Mucosa of rectum (tissue), 2 donors: Measurements from ENCODE around the gene MEG3.
"Not testable (repeated sequence)": the region's sequence is repeated elsewhere in the genome, so short reads cannot be mapped to it uniquely, and the experiment has no call there.

Experiments
- H3K27ac ChIP-seq, 2 donors: one replicate each; pipeline ENCODE4 v1.7.0; 2013; ENCODE audit warnings: inconsistent platforms in 2 of 2, low read depth in 2 of 2, low read length in 2 of 2
- H3K27me3 ChIP-seq, 2 donors: one replicate each; pipeline ENCODE4 v1.7.0; 2013; ENCODE audit warnings: low read length in 2 of 2; ENCODE audit not compliant: control insufficient read depth in 2 of 2, insufficient read depth in 2 of 2
- H3K36me3 ChIP-seq, 2 donors: one replicate each; pipeline ENCODE4 v1.7.0; 2013; ENCODE audit warnings: low read length in 2 of 2; ENCODE audit not compliant: control insufficient read depth in 2 of 2, insufficient read depth in 2 of 2
- H3K4me1 ChIP-seq, 2 donors: one replicate each; pipeline ENCODE4 v1.7.0; 2013; ENCODE audit warnings: low read length in 2 of 2, mild to moderate bottlenecking in 1 of 2; ENCODE audit not compliant: control insufficient read depth in 2 of 2, insufficient read depth in 2 of 2
- H3K4me3 ChIP-seq, 2 donors: one replicate each; pipeline ENCODE4 v1.7.0; 2013; ENCODE audit warnings: low read length in 2 of 2
- H3K9ac ChIP-seq, 2 donors: one replicate each; pipeline ENCODE4 v1.7.0; 2013; ENCODE audit warnings: low read length in 2 of 2, low read depth in 1 of 2, mild to moderate bottlenecking in 1 of 2
- H3K9me3 ChIP-seq, 2 donors: one replicate each; pipeline ENCODE4 v1.7.0; 2013; ENCODE audit warnings: low read length in 2 of 2; ENCODE audit not compliant: control insufficient read depth in 2 of 2
- donor health status: healthy.
- donor health status: Normal muscosa, but diverticular disease.

MEG3 gene

DNA sequence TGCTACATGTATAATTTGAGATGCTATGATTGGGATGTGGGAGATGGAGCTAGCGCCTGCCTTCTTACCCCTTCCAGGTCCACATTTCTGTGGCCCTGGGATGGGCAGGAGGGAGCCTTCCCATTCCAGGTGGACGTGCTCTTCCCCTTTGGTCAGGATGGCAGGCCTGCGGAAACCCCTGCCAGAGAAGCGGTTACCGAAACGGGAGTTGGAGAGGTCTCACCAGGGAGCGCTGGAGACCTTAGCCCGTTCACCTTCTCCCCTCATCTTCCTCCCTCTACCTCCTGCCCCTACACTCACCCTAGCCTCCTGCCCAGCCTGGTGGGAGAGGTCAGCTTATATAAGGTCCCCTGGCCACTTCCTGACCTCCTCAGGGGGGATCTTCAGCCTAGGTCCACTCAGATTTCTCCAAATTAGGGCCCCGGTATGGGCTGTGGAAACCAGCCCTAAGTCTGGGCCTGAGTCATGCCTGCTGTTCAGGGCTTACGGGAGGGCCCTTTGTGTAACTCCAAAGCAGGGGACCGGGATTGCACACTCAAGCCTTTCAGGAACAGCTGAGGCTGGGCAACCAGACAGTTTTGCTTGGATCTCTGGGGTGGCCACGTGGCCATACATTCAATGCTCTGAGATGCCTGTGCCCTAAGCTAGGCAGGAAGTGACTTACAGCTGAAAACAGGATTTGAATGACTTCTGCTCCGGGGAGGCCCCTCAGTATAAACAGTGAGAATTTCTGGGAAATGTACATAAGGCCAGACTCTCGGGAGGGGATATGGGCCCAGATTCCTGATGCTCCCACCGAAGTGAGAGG is 10.2 kb upstream of the MEG3 start:
- no peaks in the 10 kb centered on the region for H3K4me1 ChIP-seq
- no peak overlapping the region for H3K9ac ChIP-seq
- peaks cover 4 to 6% of the 10 kb centered on the region in 2 donors for H3K9me3 ChIP-seq
- no peaks in the 10 kb centered on the region for H3K27me3 ChIP-seq
- no peaks in the 10 kb centered on the region for H3K36me3 ChIP-seq
- H3K4me3 ChIP-seq, result no peak overlapping the region
- H3K27ac ChIP-seq, result no peak overlapping the region

GRCh38 chr14:100816286-100816949 is 9.5 kb upstream of the MEG3 start:
- Histone ChIP-seq H3K27ac (no peak overlapping the region), H3K4me1 (no peaks in the 10 kb centered on the region), H3K9me3 (peaks cover 0 to 2% of the 10 kb centered on the region in 2 donors), H3K27me3 (no peaks in the 10 kb centered on the region), H3K4me3 (no peak overlapping the region), H3K36me3 (no peaks in the 10 kb centered on the region), H3K9ac (no peak overlapping the region)

- Histone ChIP-seq H3K36me3 (no peaks in the 10 kb centered on the region), H3K27me3 (no peaks in the 10 kb centered on the region), H3K27ac (no peak overlapping the region), H3K9me3 (no peaks in the 10 kb centered on the region), H3K9ac (no peak overlapping the region), H3K4me1 (no peaks in the 10 kb centered on the region), H3K4me3 (no peak overlapping the region)
Measured at GRCh38 chr14:100816950-100817901, 8.7 kb upstream of the MEG3 start.

DNA sequence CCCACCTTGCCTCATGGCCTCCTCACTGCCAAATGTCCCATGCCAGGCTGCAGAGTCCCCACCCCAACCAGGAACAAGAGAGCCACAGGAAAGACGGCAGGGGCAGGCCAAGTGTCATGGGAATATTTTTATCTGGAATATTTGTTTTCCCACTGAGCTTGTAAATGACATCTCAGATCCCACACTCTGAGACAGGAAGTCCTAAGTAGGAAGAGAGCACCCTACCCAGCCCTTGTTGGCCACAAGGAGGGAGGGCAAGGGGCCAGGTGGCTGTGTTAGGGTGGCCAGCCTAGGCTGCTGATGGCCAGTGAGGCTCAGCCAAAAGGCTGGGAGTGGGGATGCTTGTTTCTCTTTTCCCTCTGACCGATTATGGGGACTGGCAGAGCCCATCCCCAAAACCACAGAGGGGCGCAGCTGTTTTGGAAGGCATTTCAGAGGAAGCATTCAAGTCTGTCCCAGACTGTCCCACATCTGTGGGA is 7.7 kb upstream of the MEG3 start:
- Histone ChIP-seq H3K27ac (no peak overlapping the region), H3K36me3 (no peaks in the 10 kb centered on the region), H3K9me3 (no peaks in the 10 kb centered on the region), H3K27me3 (no peaks in the 10 kb centered on the region), H3K4me3 (no peak overlapping the region), H3K9ac (no peak overlapping the region), H3K4me1 (no peaks in the 10 kb centered on the region)

- H3K27me3 ChIP-seq, H3K4me1 ChIP-seq, H3K4me3 ChIP-seq, H3K27ac ChIP-seq, H3K36me3 ChIP-seq, H3K9ac ChIP-seq, H3K9me3 ChIP-seq: not testable (repeated sequence)
Measured at GRCh38 chr14:100818923-100819322, 7.0 kb upstream of the MEG3 start.

GRCh38 chr14:100819453-100819828 is 6.5 kb upstream of the MEG3 start:
- H3K4me3 ChIP-seq, result no peak overlapping the region
- no peaks in the 10 kb centered on the region for H3K9me3 ChIP-seq
- no peaks in the 10 kb centered on the region for H3K27me3 ChIP-seq
- H3K9ac ChIP-seq, result no peak overlapping the region
- no peak overlapping the region for H3K27ac ChIP-seq
- H3K36me3 ChIP-seq, result no peaks in the 10 kb centered on the region
- no peaks in the 10 kb centered on the region for H3K4me1 ChIP-seq

DNA sequence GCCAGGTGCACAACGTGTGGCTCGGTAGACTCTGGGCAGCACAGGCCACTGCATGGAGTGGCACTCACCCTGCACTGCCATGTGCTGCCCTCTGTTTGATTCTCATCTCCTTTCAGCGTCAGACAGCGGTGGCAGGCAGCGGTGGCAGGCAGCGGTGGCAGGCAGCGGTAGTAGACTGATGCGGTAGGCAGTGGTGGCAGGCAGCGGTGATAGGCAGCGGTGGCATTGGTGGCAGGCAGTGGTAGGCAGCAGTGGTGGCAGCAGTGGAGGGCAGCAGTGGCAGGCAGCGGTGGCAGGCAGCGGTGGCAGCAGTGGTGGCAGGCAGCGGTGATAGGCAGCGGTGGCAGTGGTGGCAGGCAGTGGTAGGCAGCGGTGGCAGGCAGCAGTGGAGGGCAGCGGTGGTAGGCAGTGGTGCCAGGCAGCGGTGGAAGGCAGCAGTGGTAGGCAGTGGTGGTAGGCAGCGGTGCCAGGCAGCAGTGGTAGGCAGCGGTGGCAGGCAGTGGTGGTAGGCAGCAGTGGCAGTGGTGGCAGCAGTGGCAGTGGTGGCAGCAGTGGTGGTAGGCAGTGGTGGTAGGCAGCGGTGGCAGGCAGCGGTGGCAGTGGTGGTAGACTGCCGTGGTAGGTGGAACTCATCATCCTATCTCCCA is 6.0 kb upstream of the MEG3 start:
- no peak overlapping the region for H3K9ac ChIP-seq
- no peaks in the 10 kb centered on the region for H3K9me3 ChIP-seq
- no peaks in the 10 kb centered on the region for H3K4me1 ChIP-seq

DNA sequence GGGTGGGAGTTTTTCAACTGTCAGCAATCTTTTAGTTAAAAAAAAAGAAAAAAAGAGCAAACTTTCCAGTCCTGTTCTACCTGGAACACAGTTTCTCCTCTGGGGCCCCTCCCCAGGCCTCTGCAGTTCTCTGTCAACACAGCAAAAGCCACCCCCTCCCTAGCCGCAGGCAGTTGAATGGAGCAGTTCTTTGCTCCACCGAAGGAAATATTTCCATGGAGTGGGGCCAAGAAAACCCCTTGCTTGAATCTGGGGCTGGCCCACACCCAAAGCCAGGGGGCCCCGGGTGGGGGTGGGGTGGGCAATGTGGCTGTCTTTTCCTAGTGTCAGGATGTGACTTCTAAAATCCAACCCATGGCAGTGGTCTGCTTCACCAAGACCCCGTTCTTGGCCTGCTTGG is 5.0 kb upstream of the MEG3 start:
- H3K9me3 ChIP-seq, result no peaks in the 10 kb centered on the region
- no peak overlapping the region for H3K27ac ChIP-seq
- H3K27me3 ChIP-seq, result peaks cover 0 to 2% of the 10 kb centered on the region in 2 donors
- H3K9ac ChIP-seq, result no peak overlapping the region
- H3K4me3 ChIP-seq, result no peak overlapping the region
- H3K4me1 ChIP-seq, result no peaks in the 10 kb centered on the region
- no peaks in the 10 kb centered on the region for H3K36me3 ChIP-seq

More for the DNA sequence above, 6.0 kb upstream of the MEG3 start:
- H3K27me3 ChIP-seq, result peaks cover 0 to 2% of the 10 kb centered on the region in 2 donors
- no peak overlapping the region for H3K4me3 ChIP-seq
- H3K36me3 ChIP-seq, result no peaks in the 10 kb centered on the region
- H3K27ac ChIP-seq, result no peak overlapping the region

GRCh38 chr14:100822013-100822412 is 3.9 kb upstream of the MEG3 start:
- Histone ChIP-seq H3K4me1 (no peaks in the 10 kb centered on the region), H3K4me3 (no peak overlapping the region), H3K36me3 (no peaks in the 10 kb centered on the region), H3K9me3 (no peaks in the 10 kb centered on the region), H3K27ac (no peak overlapping the region), H3K9ac (no peak overlapping the region), H3K27me3 (peaks cover 0 to 2% of the 10 kb centered on the region in 2 donors)
